ENCODE measurements around the gene SEMA5A.

- TF ChIP-seq CTCF (IDR thresholded peaks at IDR 0.05; ENCODE audit: poor library complexity, severe bottlenecking): no peak
- no peak for TF ChIP-seq POLR2AphosphoS5 (IDR thresholded peaks at IDR 0.05)
- no peak for TF ChIP-seq EP300 (conservative IDR thresholded peaks at IDR 0.05; ENCODE audit: poor library complexity, severe bottlenecking)
- TF ChIP-seq TAF1 (IDR thresholded peaks at IDR 0.05; ENCODE audit: low read depth): no peak
These were observed 482.1 kb downstream of the SEMA5A start for GRCh38 chr5:9063615-9064245.
